GM19452 (cell line): ENCODE results near the gene MRPL22.
A peak's percentile ranks its signal among the peaks of the same experiment; 100 is the strongest.
"Not testable (repeated sequence)": the region's sequence is repeated elsewhere in the genome, so short reads cannot be mapped to it uniquely, and the experiment has no call there.

Experiments used
- ATAC-seq: cut with Tn5 transposase; IDR thresholded peaks from one replicate; pipeline ENCODE4 v1.9.1; 2021; ENCODE audit not compliant: unreplicated experiment

The MRPL22 gene

GRCh38 chr5:154989626-154990025 is 48.8 kb downstream of the MRPL22 start:
- ATAC-seq, result no peak

GRCh38 chr5:154993461-154993860 is 52.6 kb downstream of the MRPL22 start:
- ATAC-seq, result no peak

DNA sequence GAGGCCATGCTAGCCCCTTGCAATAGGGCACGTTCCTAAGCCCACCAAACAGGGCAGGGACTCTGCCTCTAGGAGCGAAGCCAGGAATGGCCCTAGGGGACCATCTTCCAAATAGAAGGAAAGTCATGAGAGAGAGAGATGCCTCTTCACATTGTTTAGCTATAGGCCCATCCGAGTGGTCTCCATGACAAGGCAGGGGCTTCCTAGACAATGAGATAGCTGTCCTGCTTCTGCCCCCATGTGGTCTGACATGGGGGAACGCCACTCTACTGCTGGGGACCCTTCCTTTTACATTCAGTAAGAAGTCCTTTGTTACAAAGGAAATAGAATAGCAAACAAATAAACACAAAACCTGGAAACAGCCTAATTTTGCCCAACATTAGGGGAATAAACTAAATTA is 54.8 kb downstream of the MRPL22 start:
- no peak for ATAC-seq

DNA sequence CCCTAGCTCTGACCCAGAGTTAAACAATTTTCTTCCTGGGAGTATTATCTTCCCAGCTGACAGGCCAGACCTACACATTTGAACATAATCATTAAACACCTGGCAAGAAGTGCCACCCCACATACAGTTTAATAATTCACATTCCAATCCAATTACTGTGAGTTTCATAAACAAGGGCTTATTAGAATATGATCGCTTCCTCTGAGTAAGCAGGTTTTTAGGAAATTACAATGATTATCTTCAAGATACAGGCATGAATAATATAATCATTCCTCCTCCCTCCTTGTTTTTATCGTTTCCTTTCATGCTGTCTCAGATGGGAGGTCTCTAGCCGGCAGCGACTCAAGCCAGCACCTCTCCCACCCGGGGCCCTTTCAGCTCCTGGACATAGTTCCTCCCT is 56.9 kb downstream of the MRPL22 start:
- no peak for ATAC-seq

DNA sequence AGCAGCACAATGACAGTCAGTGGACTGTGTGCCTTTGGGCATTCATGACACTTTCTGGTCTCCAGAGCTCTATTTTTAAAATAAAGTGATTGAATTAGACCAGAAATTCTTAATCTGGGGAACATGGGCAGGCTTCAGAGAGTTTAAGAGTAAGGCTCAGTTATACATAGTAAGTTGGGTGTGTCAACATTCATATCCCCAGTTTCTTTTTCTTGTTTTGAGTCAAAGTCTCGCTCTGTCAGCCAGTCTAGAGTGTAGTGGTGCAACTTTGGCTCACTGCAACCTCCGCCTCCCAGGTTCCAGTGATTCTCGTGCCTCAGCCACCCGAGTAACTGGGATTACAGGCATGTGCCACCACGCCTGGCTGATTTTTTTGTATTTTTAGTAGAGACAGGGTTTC is 59.0 kb downstream of the MRPL22 start:
- no peak for ATAC-seq

DNA sequence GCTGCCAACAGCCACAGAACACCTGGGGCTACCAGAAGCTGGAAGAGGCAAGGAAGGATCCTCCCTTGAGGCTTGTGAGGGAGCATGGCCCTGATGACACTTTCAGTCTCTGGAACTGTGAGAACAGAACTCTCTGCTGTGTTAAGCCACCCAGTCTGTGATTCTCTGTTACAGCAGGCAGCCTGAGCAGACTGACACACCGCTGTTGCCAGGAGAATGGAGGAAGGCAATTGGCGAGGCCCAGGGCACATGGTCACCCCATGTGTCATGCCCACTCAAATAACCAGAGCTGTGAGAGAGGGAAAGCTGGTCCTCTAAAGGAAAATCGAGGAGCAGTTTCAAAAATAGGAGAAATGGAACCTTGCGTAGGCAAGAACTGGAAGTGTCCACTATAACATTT is 60.6 kb downstream of the MRPL22 start:
- ATAC-seq, result no peak

GRCh38 chr5:155002722-155003121 is 61.8 kb downstream of the MRPL22 start:
- ATAC-seq, result not testable (repeated sequence)

- ATAC-seq, result peak; percentile 64
These were observed 63.4 kb downstream of the MRPL22 start for GRCh38 chr5:155004138-155004744.

GRCh38 chr5:155006265-155006664 is 65.4 kb downstream of the MRPL22 start:
- ATAC-seq, result not testable (repeated sequence)

- ATAC-seq, result no peak
These were observed 67.8 kb downstream of the MRPL22 start for GRCh38 chr5:155008669-155009068.

GRCh38 chr5:155010881-155011280 is 70.0 kb downstream of the MRPL22 start:
- ATAC-seq, result no peak

- no peak for ATAC-seq
These were observed 72.7 kb downstream of the MRPL22 start, which contains the start of gene KIF4B for GRCh38 chr5:155013526-155013925. Gene KIF4B, plus strand, starts transcription at chr5:155013755. Its CDS starts 105 bp downstream, at chr5:155013860.

GRCh38 chr5:155015239-155015638 is 74.4 kb downstream of the MRPL22 start:
- no peak for ATAC-seq

- ATAC-seq, result peak; percentile 96
These were observed 76.7 kb downstream of the MRPL22 start for GRCh38 chr5:155017610-155018009.
